Measurements from ENCODE around the gene TAS2R50. TPM values are rescaled to one million over a fixed set of nuclear protein-coding genes. Genes with fewer than 3 reads are reported as not detected.

TAS2R50 gene
- total and polyA plus RNA-seq, 10 of the 15 experiments (the other 5 are each of a cell fraction or from before 2014, with no cell fraction given) = 0.33 to 3.2 (median 1.6) TPM; not detected in 5

- Histone ChIP-seq H3K9me3 (replicated peaks; ENCODE audit: control insufficient read depth, insufficient read depth, low read length) (no peaks in the 10 kb centered on the region), H2AFZ (ENCODE audit: control insufficient read depth, low read depth, low read length) (no peak overlapping the region), H3K36me3 (ENCODE audit: control insufficient read depth in 2 of 2, insufficient read depth in 2 of 2, low read length in 1 of 2) (no peaks in the 10 kb centered on the region), H3K4me2 (ENCODE audit: control insufficient read depth, insufficient read depth) (no peak overlapping the region), H3K27ac (ENCODE audit: control insufficient read depth, insufficient read depth) (no peak overlapping the region), H3K9ac (ENCODE audit: control insufficient read depth, insufficient read depth, low read length) (no peak overlapping the region), H3K4me3 (no peak overlapping the region), H3K27me3 (replicated peaks in 1 of 2; ENCODE audit: control insufficient read depth in 2 of 2, insufficient read depth in 2 of 2, low read length in 1 of 2) (no peaks in the 10 kb centered on the region), H4K20me1 (ENCODE audit: control insufficient read depth, insufficient read depth) (no peaks in the 10 kb centered on the region), H3K4me1 (ENCODE audit: control insufficient read depth, insufficient read depth, low read length) (no peaks in the 10 kb centered on the region), H3K79me2 (ENCODE audit: control insufficient read depth, insufficient read depth, low read length) (no peaks in the 10 kb centered on the region)
- intact Hi-C loops (cut with micrococcal nuclease; ENCODE audit: unreplicated experiment) = no loop called here
- 98% methylated on average over 3 of the region's 3 CpGs for WGBS (ENCODE audit: insufficient coverage, insufficient replicate concordance, low lambda C conversion rate, missing lambda C conversion rate)
- no peak for ATAC-seq
- RAD21 ChIA-PET (ENCODE audit: unreplicated experiment) = no interaction called here
- BruUV-seq (replicated peaks) = no TSS peak
- CTCF ChIA-PET = no interaction called here
- FAIRE-seq = no peak
- in situ Hi-C loops (cut with MboI) = no loop called here
- TF ChIP-seq, protein P1, sequence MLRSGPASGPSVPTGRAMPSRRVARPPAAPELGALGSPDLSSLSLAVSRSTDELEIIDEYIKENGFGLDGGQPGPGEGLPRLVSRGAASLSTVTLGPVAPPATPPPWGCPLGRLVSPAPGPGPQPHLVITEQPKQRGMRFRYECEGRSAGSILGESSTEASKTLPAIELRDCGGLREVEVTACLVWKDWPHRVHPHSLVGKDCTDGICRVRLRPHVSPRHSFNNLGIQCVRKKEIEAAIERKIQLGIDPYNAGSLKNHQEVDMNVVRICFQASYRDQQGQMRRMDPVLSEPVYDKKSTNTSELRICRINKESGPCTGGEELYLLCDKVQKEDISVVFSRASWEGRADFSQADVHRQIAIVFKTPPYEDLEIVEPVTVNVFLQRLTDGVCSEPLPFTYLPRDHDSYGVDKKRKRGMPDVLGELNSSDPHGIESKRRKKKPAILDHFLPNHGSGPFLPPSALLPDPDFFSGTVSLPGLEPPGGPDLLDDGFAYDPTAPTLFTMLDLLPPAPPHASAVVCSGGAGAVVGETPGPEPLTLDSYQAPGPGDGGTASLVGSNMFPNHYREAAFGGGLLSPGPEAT (IDR thresholded peaks at IDR 0.05; ENCODE audit: low read depth) = no peak
- TF ChIP-seq TARDBP (IDR thresholded peaks at IDR 0.05; ENCODE audit: borderline replicate concordance) = no peak
- no peak for TF ChIP-seq SP1 (IDR thresholded peaks at IDR 0.05; ENCODE audit: low read depth, low read length)
- TF ChIP-seq, protein P2, sequence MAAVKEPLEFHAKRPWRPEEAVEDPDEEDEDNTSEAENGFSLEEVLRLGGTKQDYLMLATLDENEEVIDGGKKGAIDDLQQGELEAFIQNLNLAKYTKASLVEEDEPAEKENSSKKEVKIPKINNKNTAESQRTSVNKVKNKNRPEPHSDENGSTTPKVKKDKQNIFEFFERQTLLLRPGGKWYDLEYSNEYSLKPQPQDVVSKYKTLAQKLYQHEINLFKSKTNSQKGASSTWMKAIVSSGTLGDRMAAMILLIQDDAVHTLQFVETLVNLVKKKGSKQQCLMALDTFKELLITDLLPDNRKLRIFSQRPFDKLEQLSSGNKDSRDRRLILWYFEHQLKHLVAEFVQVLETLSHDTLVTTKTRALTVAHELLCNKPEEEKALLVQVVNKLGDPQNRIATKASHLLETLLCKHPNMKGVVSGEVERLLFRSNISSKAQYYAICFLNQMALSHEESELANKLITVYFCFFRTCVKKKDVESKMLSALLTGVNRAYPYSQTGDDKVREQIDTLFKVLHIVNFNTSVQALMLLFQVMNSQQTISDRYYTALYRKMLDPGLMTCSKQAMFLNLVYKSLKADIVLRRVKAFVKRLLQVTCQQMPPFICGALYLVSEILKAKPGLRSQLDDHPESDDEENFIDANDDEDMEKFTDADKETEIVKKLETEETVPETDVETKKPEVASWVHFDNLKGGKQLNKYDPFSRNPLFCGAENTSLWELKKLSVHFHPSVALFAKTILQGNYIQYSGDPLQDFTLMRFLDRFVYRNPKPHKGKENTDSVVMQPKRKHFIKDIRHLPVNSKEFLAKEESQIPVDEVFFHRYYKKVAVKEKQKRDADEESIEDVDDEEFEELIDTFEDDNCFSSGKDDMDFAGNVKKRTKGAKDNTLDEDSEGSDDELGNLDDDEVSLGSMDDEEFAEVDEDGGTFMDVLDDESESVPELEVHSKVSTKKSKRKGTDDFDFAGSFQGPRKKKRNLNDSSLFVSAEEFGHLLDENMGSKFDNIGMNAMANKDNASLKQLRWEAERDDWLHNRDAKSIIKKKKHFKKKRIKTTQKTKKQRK (IDR thresholded peaks at IDR 0.05; ENCODE audit: low read depth, low read length) = no peak
- no peak for TF ChIP-seq HSF1 (IDR thresholded peaks at IDR 0.05; ENCODE audit: low read depth, low read length)
- no peak for TF ChIP-seq BCL11A (IDR thresholded peaks at IDR 0.05; ENCODE audit: low read depth, low read length)
- TF ChIP-seq ZNF622 (IDR thresholded peaks at IDR 0.05) = no peak
- no peak for TF ChIP-seq SIN3A (IDR thresholded peaks at IDR 0.05; ENCODE audit: low read depth, low read length)
- SMC1A ChIA-PET (ENCODE audit: uncharacterized antibody, unreplicated experiment) = no interaction called here
- DNase-seq (ENCODE audit: low read depth, low spot score) = no peak
- POLR2A ChIA-PET = no interaction called here
These were observed 11.7 kb downstream of the TAS2R50 start for GRCh38 chr12:10974965-10975364.

Data from GM12878 (cell line).